Gastroesophageal sphincter (tissue), 4 donors: ENCODE measurements around the gene S100A16. TPM values are rescaled to one million over a fixed set of nuclear protein-coding genes. Genes with fewer than 3 reads are reported as not detected.
"Not testable (repeated sequence)": the region's sequence is repeated elsewhere in the genome, so short reads cannot be mapped to it uniquely, and the experiment has no call there.

ENCODE experiments used
- ATAC-seq: fragments of 150-250 bp; one replicate; pipeline ENCODE4 v1.9.1; 2016; ENCODE audit warnings: mild to moderate bottlenecking, moderate library complexity
- H3K27ac ChIP-seq, 4 donors: fragments of 200-600 bp; sonication (generic) in 3 of 4; 1 replicate in 3 of 4; 2 replicates in 1 of 4; pipeline ENCODE4 v1.5.1; 2016 to 2019
- H3K27me3 ChIP-seq: fragments of 200-600 bp; sonication (generic); one replicate; pipeline ENCODE4 v1.5.1; 2019
- H3K36me3 ChIP-seq, 2 donors: fragments of 200-600 bp; sonication (generic); one replicate each; pipeline ENCODE4 v1.5.1; 2019; ENCODE audit warnings: control low read depth in 1 of 2
- H3K4me1 ChIP-seq, 3 donors: fragments of 200-600 bp; sonication (generic); 1 replicate in 2 of 3; 2 replicates in 1 of 3; pipeline ENCODE4 v1.5.1; 2016 to 2019; ENCODE audit warnings: control low read depth in 2 of 3
- H3K4me3 ChIP-seq, 2 donors: fragments of 200-600 bp; sonication (generic); one replicate each; pipeline ENCODE4 v1.5.1; 2019; ENCODE audit warnings: mild to moderate bottlenecking in 1 of 2, moderate library complexity in 1 of 2
- H3K9me3 ChIP-seq, 3 donors: fragments of 200-600 bp; sonication (generic); one replicate each; pipeline ENCODE4 v1.5.1; 2017 to 2019; ENCODE audit warnings: control low read depth in 2 of 3
- CTCF ChIP-seq, 4 experiments: fragments of 200-600 bp in 2 of 4; fragments of 450-650 bp in 2 of 4; sonication (generic) in 1 of 4; IDR thresholded peaks; one replicate each; pipeline ENCODE4 v1.5.1; 2017 to 2019; ENCODE audit warnings: antibody characterized with exemption in 4 of 4, mild to moderate bottlenecking in 2 of 4, moderate library complexity in 2 of 4
- EP300 ChIP-seq: sonication (generic); formaldehyde crosslinking; IDR thresholded peaks from one replicate; pipeline ENCODE4 v1.6.1; 2017; ENCODE audit warnings: antibody characterized with exemption, mild to moderate bottlenecking
- POLR2A ChIP-seq, 2 donors: fragments of 450-650 bp; IDR thresholded peaks; one replicate each; pipeline ENCODE4 v1.6.1; 2017; ENCODE audit warnings: antibody characterized with exemption in 2 of 2, mild to moderate bottlenecking in 2 of 2, moderate library complexity in 1 of 2
- POLR2AphosphoS5 ChIP-seq: sonication (generic); formaldehyde crosslinking; IDR thresholded peaks from one replicate; pipeline ENCODE4 v1.6.1; 2017; ENCODE audit warnings: antibody characterized with exemption
- WGBS, 2 donors: methylation state at CpG; one replicate each; pipeline ENCODE4 v1.1.5; 2018; ENCODE audit warnings: low coverage in 1 of 2; 5-methylcytosine and 5-hydroxymethylcytosine counted together
- total RNA-seq, 4 donors: library from RNA; depleted of rRNA; stranded (reverse); fragments of >200 nt; gene quantifications; one replicate each; pipeline ENCODE4 v1.1.0, GENCODE V29; 2016

S100A16 gene
- total RNA-seq, 4 donors from 2014 or later: 49.7 to 121 (median 71.5) TPM

- Histone ChIP-seq H3K27ac (no peak overlapping the region), H3K9me3 (no peaks in the 10 kb centered on the region), H3K4me3 (no peak overlapping the region), H3K36me3 (no peaks in the 10 kb centered on the region), H3K4me1 (no peaks in the 10 kb centered on the region), H3K27me3 (no peaks in the 10 kb centered on the region)
- TF ChIP-seq POLR2AphosphoS5 (no peak), CTCF (IDR thresholded peaks at IDR 0.05) (no peak), POLR2A (IDR thresholded peaks at IDR 0.05) (no peak), EP300 (no peak)
- no peak for ATAC-seq
- 84 to 91% methylated on average over 2 to 6 of the region's 6 CpGs for WGBS, 2 donors
Observed at GRCh38 chr1:153597206-153597605, 15.7 kb downstream of the S100A16 start.

GRCh38 chr1:153592748-153593147 is 20.2 kb downstream of the S100A16 start:
- Histone ChIP-seq H3K36me3 (no peaks in the 10 kb centered on the region), H3K9me3 (no peaks in the 10 kb centered on the region), H3K27me3 (no peaks in the 10 kb centered on the region), H3K27ac (no peak overlapping the region), H3K4me1 (no peaks in the 10 kb centered on the region), H3K4me3 (no peak overlapping the region)
- TF ChIP-seq POLR2A (IDR thresholded peaks at IDR 0.05) (no peak), EP300 (no peak), CTCF (IDR thresholded peaks at IDR 0.05) (no peak), POLR2AphosphoS5 (no peak)
- 49 to 58% methylated on average over 4 of the region's 4 CpGs for WGBS, 2 donors
- ATAC-seq: no peak

GRCh38 chr1:153588482-153588881 is 24.5 kb downstream of the S100A16 start:
- no peak overlapping the region for H3K4me3 ChIP-seq
- H3K27me3 ChIP-seq: no peaks in the 10 kb centered on the region
- no peaks in the 10 kb centered on the region for H3K4me1 ChIP-seq
- no peak for ATAC-seq
- 80 to 86% methylated on average over 2 of the region's 2 CpGs for WGBS, 2 donors
- TF ChIP-seq POLR2A (IDR thresholded peaks at IDR 0.05): no peak
- TF ChIP-seq CTCF (IDR thresholded peaks at IDR 0.05): no peak
- no peak for TF ChIP-seq POLR2AphosphoS5
- TF ChIP-seq EP300: no peak
- H3K36me3 ChIP-seq: no peaks in the 10 kb centered on the region
- H3K9me3 ChIP-seq: no peaks in the 10 kb centered on the region
- H3K27ac ChIP-seq: no peak overlapping the region

- not testable (repeated sequence) for H3K36me3 ChIP-seq, H3K27me3 ChIP-seq, H3K27ac ChIP-seq, H3K4me1 ChIP-seq, H3K9me3 ChIP-seq, H3K4me3 ChIP-seq, ATAC-seq
- WGBS, 2 donors: 86 to 89% methylated on average over 5 to 10 of the region's 10 CpGs
Observed at GRCh38 chr1:153588033-153588432, 24.9 kb downstream of the S100A16 start.

GRCh38 chr1:153587314-153587713 is 25.6 kb downstream of the S100A16 start:
- H3K36me3 ChIP-seq: no peaks in the 10 kb centered on the region
- H3K27me3 ChIP-seq: no peaks in the 10 kb centered on the region
- no peaks in the 10 kb centered on the region for H3K9me3 ChIP-seq
- no peak overlapping the region for H3K27ac ChIP-seq
- WGBS, 2 donors: 72 to 74% methylated on average over 4 to 5 of the region's 5 CpGs
- H3K4me3 ChIP-seq: no peak overlapping the region
- TF ChIP-seq EP300 (no peak), POLR2AphosphoS5 (no peak), CTCF (IDR thresholded peaks at IDR 0.05) (no peak), POLR2A (IDR thresholded peaks at IDR 0.05) (no peak)
- no peak for ATAC-seq
- H3K4me1 ChIP-seq: no peaks in the 10 kb centered on the region

- WGBS, 2 donors: 60 to 64% methylated on average over 1 of the region's 1 CpG
- Histone ChIP-seq H3K9me3 (no peaks in the 10 kb centered on the region), H3K4me3 (no peak overlapping the region), H3K4me1 (no peaks in the 10 kb centered on the region), H3K27ac (no peak overlapping the region), H3K27me3 (no peaks in the 10 kb centered on the region), H3K36me3 (no peaks in the 10 kb centered on the region)
- no peak for ATAC-seq
- TF ChIP-seq EP300 (no peak), POLR2A (IDR thresholded peaks at IDR 0.05) (no peak), POLR2AphosphoS5 (no peak), CTCF (IDR thresholded peaks at IDR 0.05) (no peak)
Observed at GRCh38 chr1:153586347-153586746, 26.6 kb downstream of the S100A16 start.
